Progenitor cell of endocrine pancreas (in vitro differentiated cells): Measurements from ENCODE around the gene MRAP. TPM values are rescaled to one million over a fixed set of nuclear protein-coding genes. Genes with fewer than 3 reads are reported as not detected.

Experiments
- DNase-seq: peaks from one replicate; pipeline ENCODE4 v3.0.0; 2021; ENCODE audit warnings: low spot score; ENCODE audit not compliant: unreplicated experiment
- H3K27ac Mint-ChIP-seq: 2 replicates; pipeline ENCODE4 v1.8.0; 2021; ENCODE audit warnings: mild to moderate bottlenecking, moderate library complexity, mixed read lengths
- H3K27me3 Mint-ChIP-seq: 2 replicates; pipeline ENCODE4 v1.8.0; 2021; ENCODE audit warnings: mixed read lengths
- H3K36me3 Mint-ChIP-seq: 2 replicates; pipeline ENCODE4 v1.8.0; 2022; ENCODE audit warnings: mixed read lengths; ENCODE audit not compliant: insufficient read depth
- H3K4me1 Mint-ChIP-seq: 2 replicates; pipeline ENCODE4 v1.8.0; 2021; ENCODE audit warnings: low read depth, mixed read lengths
- H3K4me3 Mint-ChIP-seq: 2 replicates; pipeline ENCODE4 v1.8.0; 2021; ENCODE audit warnings: low read depth, mild to moderate bottlenecking, moderate library complexity, mixed read lengths
- H3K9me3 Mint-ChIP-seq: 2 replicates; pipeline ENCODE4 v1.8.0; 2021; ENCODE audit warnings: low read depth, mixed read lengths
- CTCF ChIP-seq: fragments of 200-600 bp; sonication (generic); IDR thresholded peaks from one replicate; pipeline ENCODE4 v1.5.0; 2021; ENCODE audit warnings: antibody characterized with exemption, mild to moderate bottlenecking; ENCODE audit not compliant: unreplicated experiment
- total RNA-seq: library from RNA; stranded (reverse); gene quantifications from 2 replicates; pipeline ENCODE4 v1.2.1, GENCODE V29; 2021

Gene MRAP
- total RNA-seq, 1 donor from 2014 or later, result 1.2 TPM

GRCh38 chr21:32317726-32318125 is 19.1 kb downstream of the MRAP start:
- Mint-ChIP-seq H3K9me3 (no peaks in the 10 kb centered on the region), H3K4me3 (no peak overlapping the region), H3K36me3 (peaks cover 11% of the 10 kb centered on the region), H3K27me3 (no peaks in the 10 kb centered on the region), H3K27ac (no peak overlapping the region), H3K4me1 (no peaks in the 10 kb centered on the region)
- DNase-seq, result no peak
- no peak for TF ChIP-seq CTCF

GRCh38 chr21:32319012-32319411 is 20.4 kb downstream of the MRAP start:
- Mint-ChIP-seq H3K27ac (no peak overlapping the region), H3K4me1 (no peaks in the 10 kb centered on the region), H3K36me3 (peaks cover 11% of the 10 kb centered on the region), H3K4me3 (no peak overlapping the region), H3K27me3 (no peaks in the 10 kb centered on the region), H3K9me3 (no peaks in the 10 kb centered on the region)
- TF ChIP-seq CTCF, result no peak
- no peak for DNase-seq

GRCh38 chr21:32320059-32320458 is 21.4 kb downstream of the MRAP start:
- Mint-ChIP-seq H3K4me3 (no peak overlapping the region), H3K36me3 (peaks cover 12% of the 10 kb centered on the region)

DNA sequence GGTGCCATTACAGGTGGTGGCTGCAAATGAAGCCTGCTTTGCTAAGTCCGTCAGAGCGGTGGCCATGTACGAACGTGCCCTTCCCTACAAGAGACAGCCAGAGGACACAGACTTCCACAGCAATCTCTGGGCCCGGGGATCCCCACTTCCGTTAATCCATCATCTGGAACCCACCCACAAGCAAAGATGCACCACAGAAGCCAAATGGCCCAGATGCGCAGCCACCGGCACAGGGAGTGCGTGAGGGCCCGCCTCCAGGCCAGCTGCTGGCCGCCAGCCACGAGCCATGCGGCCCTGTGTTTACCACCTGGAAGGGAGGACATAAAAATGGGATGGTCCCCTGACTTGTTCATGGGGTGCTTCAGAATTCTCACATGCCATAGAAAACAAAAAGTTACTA is 22.1 kb downstream of the MRAP start:
- no peaks in the 10 kb centered on the region for H3K4me1 Mint-ChIP-seq
- H3K27ac Mint-ChIP-seq, result no peak overlapping the region
- DNase-seq, result no peak
- TF ChIP-seq CTCF, result no peak
- H3K27me3 Mint-ChIP-seq, result no peaks in the 10 kb centered on the region
- no peak overlapping the region for H3K4me3 Mint-ChIP-seq
- H3K36me3 Mint-ChIP-seq, result peaks cover 16% of the 10 kb centered on the region
- no peaks in the 10 kb centered on the region for H3K9me3 Mint-ChIP-seq

More at GRCh38 chr21:32320059-32320458, 21.4 kb downstream of the MRAP start:
- H3K27me3 Mint-ChIP-seq, result no peaks in the 10 kb centered on the region
- DNase-seq, result no peak
- TF ChIP-seq CTCF, result no peak
- no peaks in the 10 kb centered on the region for H3K9me3 Mint-ChIP-seq
- H3K4me1 Mint-ChIP-seq, result no peaks in the 10 kb centered on the region
- peak overlapping the region; percentile 59 for H3K27ac Mint-ChIP-seq

DNA sequence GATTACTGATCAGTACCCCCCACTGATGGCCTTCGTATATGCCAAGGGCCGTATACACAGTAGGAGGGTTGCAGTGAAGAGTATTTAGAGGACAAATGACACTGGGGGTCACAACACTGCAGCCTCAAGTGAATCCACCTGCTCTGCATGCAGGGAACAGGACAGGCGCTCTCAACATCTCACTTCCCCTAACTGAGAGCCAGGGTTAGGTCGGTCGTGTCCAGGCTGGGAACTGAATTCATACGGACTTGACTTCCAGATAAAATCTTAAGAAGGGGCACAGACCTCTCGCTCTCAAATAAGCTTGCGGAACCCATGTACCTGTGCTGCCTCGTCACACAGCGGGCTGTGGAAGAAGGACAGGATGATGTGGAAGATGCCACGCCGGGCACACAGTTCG is 22.8 kb downstream of the MRAP start:
- Mint-ChIP-seq H3K27me3 (no peaks in the 10 kb centered on the region), H3K4me1 (no peaks in the 10 kb centered on the region), H3K9me3 (no peaks in the 10 kb centered on the region), H3K36me3 (peaks cover 16% of the 10 kb centered on the region), H3K4me3 (no peak overlapping the region), H3K27ac (no peak overlapping the region)
- DNase-seq, result no peak
- TF ChIP-seq CTCF, result no peak
